Heart left ventricle (tissue), 16 donors: ENCODE data around the gene TRAPPC5. TPM values are rescaled to one million over a fixed set of nuclear protein-coding genes. Genes with fewer than 3 reads are reported as not detected.
A peak's percentile ranks its signal among the peaks of the same experiment; 100 is the strongest.

Experiments used
- ATAC-seq, 4 donors: fragments of 200-7000 bp; cut with Tn5 transposase; one replicate each; pipeline ENCODE4 v1.9.1; 2020 to 2022; ENCODE audit warnings: moderate library complexity in 4 of 4, mild to moderate bottlenecking in 3 of 4, moderate number of reproducible peaks in 1 of 4
- DNase-seq, 5 donors: peaks; one replicate each; pipeline ENCODE4 v3.0.0-alpha.2; 2020
- H3K27ac ChIP-seq, 12 donors: fragments of 200-600 bp; sonication (generic) in 4 of 12; one replicate each; pipeline versions ENCODE4 v1.5.0 to v1.8.0; 2016 to 2022; ENCODE audit warnings: mild to moderate bottlenecking in 2 of 12
- H3K27me3 ChIP-seq, 9 donors: fragments of 200-600 bp; sonication (generic) in 2 of 9; one replicate each; pipeline versions ENCODE4 v1.5.1 to v1.8.0; 2016 to 2022; ENCODE audit warnings: mild to moderate bottlenecking in 3 of 9
- H3K36me3 ChIP-seq, 9 donors: fragments of 200-600 bp; sonication (generic) in 2 of 9; one replicate each; pipeline versions ENCODE4 v1.5.0 to v1.8.0; 2018 to 2022; ENCODE audit warnings: mild to moderate bottlenecking in 2 of 9
- H3K4me1 ChIP-seq, 12 donors: fragments of 200-600 bp; sonication (generic) in 4 of 12; one replicate each; pipeline versions ENCODE4 v1.5.0 to v1.8.0; 2016 to 2022; ENCODE audit warnings: mild to moderate bottlenecking in 3 of 12
- H3K4me3 ChIP-seq, 12 donors: fragments of 200-600 bp; sonication (generic) in 4 of 12; one replicate each; pipeline versions ENCODE4 v1.5.0 to v1.8.0; 2017 to 2022; ENCODE audit warnings: mild to moderate bottlenecking in 9 of 12, moderate library complexity in 4 of 12
- H3K9me3 ChIP-seq, 12 donors: fragments of 200-600 bp; sonication (generic) in 4 of 12; one replicate each; pipeline versions ENCODE4 v1.5.0 to v1.8.0; 2016 to 2022; ENCODE audit warnings: mild to moderate bottlenecking in 1 of 12
- POLR2A ChIP-seq, 2 donors: fragments of 450-650 bp; IDR thresholded peaks; one replicate each; pipeline ENCODE4 v1.6.1; 2017; ENCODE audit warnings: antibody characterized with exemption in 2 of 2, mild to moderate bottlenecking in 2 of 2, moderate library complexity in 2 of 2
- WGBS, 4 donors: extraction: QIAGEN DNeasy Blood & Tissue Kit in 2 of 4; methylation state at CpG; one replicate each; pipeline versions ENCODE4 v1.1.5 to v1.1.7; 2013 to 2018; 5-methylcytosine and 5-hydroxymethylcytosine counted together
- intact Hi-C, 10 donors: fragments of 100-400 bp; cut with DNase I; formaldehyde crosslinking; loops; one replicate each; pipeline versions ENCODE4 v1.11.1 to v1.14.2; 2022
- polyA plus RNA-seq, 2 donors: library from polyadenylated mRNA; stranded (reverse); fragments of 200-250 nt; gene quantifications; one replicate each; pipeline ENCODE4 v1.2.3, GENCODE V29; 2013
- total RNA-seq, 9 donors: library from RNA; depleted of rRNA in 2 of 9; stranded (reverse); fragments of >200 nt in 2 of 9; fragmentation: NEBNext Ultra II Directional in 3 of 9; extraction: Animal tissue kit (Norgen Biotek cat#: 25700) in 3 of 9; gene quantifications; one replicate each; pipeline versions ENCODE4 v1.1.0 to v1.2.4, GENCODE V29; 2016 to 2023
- TF ChIP-seq, protein P1 (sequence below), 12 donors: fragments of 200-600 bp; sonication (generic) in 4 of 12; IDR thresholded peaks; one replicate each; pipeline versions ENCODE4 v1.5.0 to v1.8.0; 2018 to 2022; ENCODE audit warnings: antibody characterized with exemption in 12 of 12, mild to moderate bottlenecking in 5 of 12
- donor health status: ischemic (EF 13 %, LVEDD 7.1; RV severe dilation, severe dysfunction).
- donor health status: healthy with polysubstance abuse.
- donor health status: DM: no; HTN: yes; CAD: no.
- donor health status: DM: no; HTN: no; CAD: no.
- donor health status: ischemic (EF 25% LVEDD 6.9; RV normal size, moderate dysfunction).
- donor health status: ischemic (EF 25% LVEDD 5.7; RV mildly dilated, moderate dysfunction).
- donor health status: healthy.
- donor health status: DM: yes; HTN: yes; CAD: no.
- donor health status: ischemic (EF 35%, LVEDD 5.7; RV mildly dilated, moderate dysfunction).
- donor health status: nonischemic (EF 11% LVEDD 7.7; RV severe dilation, severe dysfunction).
- donor health status: DM: yes; HTN: yes; CAD: no.
- donor health status: PGD.
- donor health status: ischemic (EF 29% LVEDD 5.4; RV normal size, mild dysfunction).
- donor health status: nonischemic (EF 23%, LVEDD 6.1; RV moderate dilation, normal function).

The TRAPPC5 gene
- total and polyA plus RNA-seq, 11 donors: 60.1 to 170 (median 96.9) TPM

- peaks cover 0 to 8% (median 6%) of the 10 kb centered on the region in 9 donors for H3K36me3 ChIP-seq
- no peak overlapping the region for H3K27ac ChIP-seq
- peaks cover 0 to 41% (median 8%) of the 10 kb centered on the region in 12 donors for H3K4me1 ChIP-seq
- ATAC-seq: no peak
- DNase-seq: no peak
- H3K27me3 ChIP-seq: peaks cover 0 to 30% (median 6%) of the 10 kb centered on the region in 9 donors
- no peak overlapping the region for H3K4me3 ChIP-seq
- intact Hi-C loops: loop anchor here in 6 of 10 donors (2.0 to 10.0 kb wide), 6 partner anchors 25 to 325 kb away; no protein-coding TSS in a partner anchor
- peaks cover 0 to 7% (median 0%) of the 10 kb centered on the region in 12 donors for H3K9me3 ChIP-seq
- WGBS, 4 donors: 23 to 37% (median 28%) methylated on average over 12 of the region's 12 CpGs
- no peak for TF ChIP-seq POLR2A (IDR thresholded peaks at IDR 0.05)
- TF ChIP-seq, protein P1, sequence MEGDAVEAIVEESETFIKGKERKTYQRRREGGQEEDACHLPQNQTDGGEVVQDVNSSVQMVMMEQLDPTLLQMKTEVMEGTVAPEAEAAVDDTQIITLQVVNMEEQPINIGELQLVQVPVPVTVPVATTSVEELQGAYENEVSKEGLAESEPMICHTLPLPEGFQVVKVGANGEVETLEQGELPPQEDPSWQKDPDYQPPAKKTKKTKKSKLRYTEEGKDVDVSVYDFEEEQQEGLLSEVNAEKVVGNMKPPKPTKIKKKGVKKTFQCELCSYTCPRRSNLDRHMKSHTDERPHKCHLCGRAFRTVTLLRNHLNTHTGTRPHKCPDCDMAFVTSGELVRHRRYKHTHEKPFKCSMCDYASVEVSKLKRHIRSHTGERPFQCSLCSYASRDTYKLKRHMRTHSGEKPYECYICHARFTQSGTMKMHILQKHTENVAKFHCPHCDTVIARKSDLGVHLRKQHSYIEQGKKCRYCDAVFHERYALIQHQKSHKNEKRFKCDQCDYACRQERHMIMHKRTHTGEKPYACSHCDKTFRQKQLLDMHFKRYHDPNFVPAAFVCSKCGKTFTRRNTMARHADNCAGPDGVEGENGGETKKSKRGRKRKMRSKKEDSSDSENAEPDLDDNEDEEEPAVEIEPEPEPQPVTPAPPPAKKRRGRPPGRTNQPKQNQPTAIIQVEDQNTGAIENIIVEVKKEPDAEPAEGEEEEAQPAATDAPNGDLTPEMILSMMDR (IDR thresholded peaks at IDR 0.05): no peak
These were observed 2.8 kb upstream of the TRAPPC5 start for GRCh38 chr19:7677669-7678311.

- Histone ChIP-seq H3K9me3 (peaks cover 0 to under 1% (median 0%) of the 10 kb centered on the region in 12 donors), H3K27me3 (peaks cover 0 to 30% (median 6%) of the 10 kb centered on the region in 9 donors), H3K4me1 (peaks cover 0 to 38% (median 8%) of the 10 kb centered on the region in 12 donors), H3K27ac (no peak overlapping the region), H3K36me3 (peaks cover 0 to 22% (median 18%) of the 10 kb centered on the region in 9 donors), H3K4me3 (no peak overlapping the region)
- peak in 1 of 5 donors; percentile 36 for DNase-seq
- ATAC-seq: no peak
- intact Hi-C loops: loop anchor here in 6 of 10 donors (2.0 to 10.0 kb wide), 6 partner anchors 26 to 327 kb away; no protein-coding TSS in a partner anchor
- TF ChIP-seq, protein P1 (IDR thresholded peaks at IDR 0.05): peak in 3 of 12 donors; percentile 5 to 14 (median 6)
- TF ChIP-seq POLR2A (IDR thresholded peaks at IDR 0.05): no peak
- 52 to 61% (median 57%) methylated on average over 28 to 30 of the region's 30 CpGs for WGBS, 4 donors
These were observed 1.5 kb upstream of the TRAPPC5 start for GRCh38 chr19:7678971-7679751.

DNA sequence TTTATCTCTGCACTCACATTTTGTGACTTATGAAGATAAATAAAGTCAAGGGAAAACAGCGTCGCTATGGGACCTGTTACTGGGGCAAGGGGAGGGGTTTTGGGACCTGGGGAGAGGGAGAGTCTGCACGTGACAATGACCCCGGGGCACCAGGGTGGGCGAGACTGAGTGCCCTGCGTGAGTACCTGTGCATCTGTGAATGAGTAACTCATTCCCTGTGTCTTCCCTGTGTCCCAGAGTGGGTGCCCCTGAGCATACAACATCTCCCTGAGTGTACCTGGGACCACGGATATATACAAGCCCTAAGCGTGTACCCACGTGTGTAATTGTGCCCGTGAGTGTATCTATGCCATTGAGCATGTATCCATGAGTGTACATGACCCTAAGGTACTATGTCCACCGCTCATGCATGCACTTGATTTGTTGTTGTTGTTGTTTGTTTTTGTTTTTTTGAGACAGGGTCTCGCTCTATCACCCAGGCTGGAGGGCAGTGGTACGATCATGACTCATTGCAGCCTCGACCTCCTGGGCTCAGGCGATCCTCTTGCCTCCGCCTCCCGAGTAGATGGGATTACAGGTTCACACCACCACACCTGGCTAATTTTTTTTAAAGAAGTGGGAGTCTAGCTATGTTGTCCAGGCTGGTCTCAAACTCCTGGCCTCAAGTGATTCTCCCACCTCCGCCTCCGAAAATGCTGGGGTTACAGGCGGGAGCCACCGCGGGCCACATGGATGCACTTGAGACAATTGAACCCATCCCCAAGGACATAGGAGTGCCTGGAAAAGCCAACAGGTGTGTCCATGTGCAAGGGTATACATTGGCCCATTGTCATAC lies 645 bp upstream of the TRAPPC5 start:
- intact Hi-C loops: loop anchor here (1.0 to 10.0 kb wide), 15 partner anchors 27 to 575 kb away; partner anchors contain the start of gene MAP2K7 (in 1 of the 10)
- TF ChIP-seq, protein P1 (IDR thresholded peaks at IDR 0.05): no peak
- TF ChIP-seq POLR2A (IDR thresholded peaks at IDR 0.05): no peak
- peaks cover 0 to 30% (median 6%) of the 10 kb centered on the region in 9 donors for H3K27me3 ChIP-seq
- H3K4me3 ChIP-seq: peak overlapping the region in 11 of 12 donors; percentile 71 to 100 (median 96)
- 49 to 57% (median 53%) methylated on average over 22 of the region's 22 CpGs for WGBS, 4 donors
- no peaks in the 10 kb centered on the region for H3K9me3 ChIP-seq
- DNase-seq (no peak), ATAC-seq (no peak)
- H3K27ac ChIP-seq: peak overlapping the region in 2 of 12 donors; percentile 86 to 93
- peaks cover 0 to 30% (median 25%) of the 10 kb centered on the region in 9 donors for H3K36me3 ChIP-seq
- H3K4me1 ChIP-seq: peaks cover 0 to 36% (median 8%) of the 10 kb centered on the region in 12 donors
